K562 (cell line): Measurements from ENCODE around the gene SULT1A2. TPM values are rescaled to one million over a fixed set of nuclear protein-coding genes. Genes with fewer than 3 reads are reported as not detected.

Source experiments
- ERF ChIP-seq: fragments of 450-650 bp; formaldehyde crosslinking; IDR thresholded peaks from 2 replicates; pipeline ENCODE4 v1.4.0; 2020; ENCODE audit warnings: mild to moderate bottlenecking, mixed read lengths
- GABPB2 ChIP-seq: fragments of 250-450 bp; sonication (Bioruptor Pico); conservative IDR thresholded peaks from 2 replicates; pipeline ENCODE4 v1.5.1; 2021; ENCODE audit warnings: mild to moderate bottlenecking
- HLTF ChIP-seq: fragments of 450-650 bp; IDR thresholded peaks from 2 replicates; pipeline ENCODE4 v1.6.1; 2016
- KDM5B ChIP-seq: fragments of 200-600 bp; sonication (generic); IDR thresholded peaks from 2 replicates; pipeline ENCODE4 v1.6.1; 2012; ENCODE audit warnings: low read depth, mild to moderate bottlenecking, moderate library complexity, low read length, control low read depth, inconsistent platforms; ENCODE audit not compliant: insufficient replicate concordance
- LEF1 ChIP-seq: fragments of 450-650 bp; IDR thresholded peaks from 2 replicates; pipeline ENCODE4 v1.6.1; 2016; ENCODE audit warnings: mild to moderate bottlenecking
- MAFG ChIP-seq: fragments of 450-650 bp; conservative IDR thresholded peaks from 2 replicates; pipeline ENCODE4 v1.6.1; 2016; ENCODE audit warnings: missing genetic modification characterization, missing compliant biosample characterization
- MIER1 ChIP-seq: fragments of 450-650 bp; IDR thresholded peaks from 2 replicates; pipeline ENCODE4 v1.6.1; 2016; ENCODE audit warnings: antibody characterized with exemption, mild to moderate bottlenecking, low read depth
- NR2C2 ChIP-seq, 2 experiments: fragments of 200-800 bp in 1 of 2; sonication (Bioruptor generic) in 1 of 2; sonication (generic) in 1 of 2; formaldehyde crosslinking in 1 of 2; IDR thresholded peaks; 2 replicates each; pipeline versions ENCODE4 v1.6.1 to v1.8.0; 2016 to 2022; ENCODE audit warnings: mild to moderate bottlenecking in 1 of 2, missing compliant biosample characterization in 1 of 2, missing genetic modification characterization in 1 of 2, missing genetic modification reagents in 1 of 2
- PML ChIP-seq: IDR thresholded peaks from 2 replicates; pipeline ENCODE4 v1.6.1; 2012; ENCODE audit warnings: low read length, inconsistent platforms
- POLR2A ChIP-seq: fragments of 450-650 bp; conservative IDR thresholded peaks from 2 replicates; pipeline ENCODE4 v1.6.1; 2016
- POLR2G ChIP-seq: fragments of 200-400 bp; formaldehyde crosslinking; IDR thresholded peaks from 2 replicates; pipeline ENCODE4 v1.6.1; 2017; ENCODE audit warnings: low read depth, mild to moderate bottlenecking, antibody characterized with exemption, low read length, moderate library complexity
- RUNX1 ChIP-seq: sonication (generic); IDR thresholded peaks from 2 replicates; pipeline ENCODE4 v1.6.1; 2016; ENCODE audit warnings: antibody characterized with exemption, low read depth
- SAP30 ChIP-seq: fragments of 200-600 bp; sonication (generic); IDR thresholded peaks from 2 replicates; pipeline ENCODE4 v1.6.1; 2012; ENCODE audit warnings: borderline replicate concordance, low read depth, mild to moderate bottlenecking, moderate library complexity, low read length, control low read depth, inconsistent platforms; ENCODE audit not compliant: insufficient read depth, poor library complexity, severe bottlenecking
- ZFX ChIP-seq: sonication (generic); formaldehyde crosslinking; IDR thresholded peaks from 2 replicates; pipeline ENCODE4 v1.8.0; 2022; ENCODE audit warnings: mild to moderate bottlenecking, missing genetic modification reagents, moderate library complexity
- ZNF134 ChIP-seq: fragments of 250-450 bp; sonication (Bioruptor Pico); conservative IDR thresholded peaks from 2 replicates; pipeline ENCODE4 v1.4.0; 2020
- ZNF239 ChIP-seq: fragments of 250-450 bp; sonication (Bioruptor Pico); IDR thresholded peaks from 2 replicates; pipeline ENCODE4 v1.4.0; 2020; ENCODE audit warnings: mild to moderate bottlenecking
- ZNF316 ChIP-seq: fragments of 450-650 bp; IDR thresholded peaks from 2 replicates; pipeline ENCODE4 v1.6.1; 2016
- ZSCAN29 ChIP-seq: fragments of 450-650 bp; IDR thresholded peaks from 2 replicates; pipeline ENCODE4 v1.6.1; 2017
- polyA plus RNA-seq, 8 experiments: library from polyadenylated mRNA; depleted of rRNA in 4 of 8; stranded (reverse) in 5 of 8; unstranded in 3 of 8; fragments of >200 nt; fragmentation: Nextera tagmentation in 2 of 8; fragmentation: Illumina TruSeq in 1 of 8; extraction: Ambion mirVana in 2 of 8; extraction: Trizol in 1 of 8; gene quantifications; 2 replicates each; pipeline versions ENCODE4 v1.2.1 to v1.2.3, GENCODE V29; 2011 to 2014; ENCODE audit warnings: inconsistent platforms in 1 of 8, missing spikeins in 1 of 8
- total RNA-seq, 7 experiments: library from RNA; depleted of rRNA in 6 of 7; stranded (reverse); fragments of >200 nt in 6 of 7; fragmentation: Illumina TruSeq in 2 of 7; extraction: Trizol in 2 of 7; gene quantifications; 2 replicates each; pipeline versions ENCODE4 v1.2.1 to v1.2.3, GENCODE V29; 2011 to 2021; ENCODE audit warnings: low replicate concordance in 1 of 7
- TF ChIP-seq, protein P1 (sequence below), 2 experiments: IDR thresholded peaks in 1 of 2; conservative IDR thresholded peaks in 1 of 2; 2 replicates each; pipeline ENCODE4 v1.6.1; 2016; ENCODE audit warnings: low read depth in 2 of 2, mild to moderate bottlenecking in 1 of 2, missing compliant biosample characterization in 1 of 2, missing genetic modification characterization in 1 of 2, moderate library complexity in 1 of 2
- TF ChIP-seq, protein P2 (sequence below), 2 experiments: fragments of 450-650 bp in 1 of 2; sonication (generic) in 1 of 2; formaldehyde crosslinking in 1 of 2; IDR thresholded peaks in 1 of 2; conservative IDR thresholded peaks in 1 of 2; 2 replicates each; pipeline versions ENCODE4 v1.6.1 to v1.8.1; 2016 to 2023; ENCODE audit warnings: mild to moderate bottlenecking in 2 of 2, moderate library complexity in 2 of 2, inconsistent platforms in 1 of 2, missing genetic modification reagents in 1 of 2
- TF ChIP-seq, protein P3 (sequence below): fragments of 250-450 bp; sonication (Bioruptor Pico); IDR thresholded peaks from 2 replicates; pipeline ENCODE4 v1.5.0; 2022; ENCODE audit warnings: mild to moderate bottlenecking

Gene SULT1A2
- total and polyA plus RNA-seq, 9 of the 15 experiments (the other 6 are each of a cell fraction or from before 2014, with no cell fraction given), result 0.73 to 3.2 (median 1.7) TPM

DNA sequence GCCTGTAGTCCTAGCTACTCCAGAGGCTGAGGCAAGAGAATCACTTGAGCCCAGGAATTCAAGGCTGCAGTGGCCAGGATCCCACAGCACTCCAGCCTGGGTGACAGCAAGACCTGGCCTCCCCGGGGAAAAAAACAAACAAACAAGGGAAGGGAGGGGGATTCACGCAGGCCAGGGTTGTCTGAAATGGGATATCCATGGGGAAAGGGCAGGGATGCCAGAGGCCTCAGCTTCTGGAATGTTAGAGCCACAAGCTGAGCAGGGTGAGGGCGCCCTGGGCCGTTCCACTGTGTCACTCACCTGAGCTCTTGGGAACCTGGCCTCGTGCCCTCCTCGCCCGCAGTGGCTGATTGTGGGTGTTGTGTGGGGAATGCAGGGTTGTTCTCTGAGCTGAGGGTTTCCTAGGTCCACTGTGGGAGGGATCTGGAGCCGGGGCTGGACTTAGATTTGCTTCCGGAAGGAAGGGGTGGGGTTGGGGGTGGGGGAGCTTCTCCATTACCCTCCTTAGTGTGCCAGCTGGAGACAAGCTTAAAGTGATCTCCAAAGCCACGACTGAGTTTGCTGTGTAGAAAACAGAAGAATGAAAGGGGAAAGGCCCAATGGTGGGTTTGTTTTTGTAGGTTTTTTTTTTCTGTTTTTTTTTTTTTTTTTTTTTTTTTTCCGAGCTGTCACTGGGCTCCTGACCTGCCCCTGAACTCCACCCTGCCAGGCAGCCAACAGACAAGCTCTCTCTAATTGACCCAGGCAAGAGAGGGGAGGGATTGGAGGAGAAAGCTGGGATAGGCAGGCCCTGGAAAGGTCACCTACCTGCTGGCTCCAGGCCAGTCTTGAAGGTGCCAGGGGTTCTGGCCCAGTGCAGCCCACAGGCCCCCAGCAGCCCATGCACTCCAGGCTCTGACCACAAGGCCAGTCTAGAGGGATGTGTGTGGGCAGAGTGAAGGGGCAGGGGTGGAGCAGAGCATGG, 13.1 kb upstream of the SULT1A2 start, which contains the start of gene SULT1A1 (continued):
- TF ChIP-seq MAFG (tag) (peak; percentile 22; the same call in 1 of the 2 replicates), KDM5B (peak; percentile 40), PML (no peak), SAP30 (no peak), ERF (CRISPR knock-in tag) (no peak), HLTF (no peak), POLR2G (peak; percentile 45), ZNF316 (no peak), NR2C2 (CRISPR knock-in tag; IDR thresholded peaks at IDR 0.05) (no peak), NR2C2 (tag; IDR thresholded peaks at IDR 0.05) (peak; percentile 49; the same call in 1 of the 2 replicates), POLR2A (peak; percentile 40; the same call in 1 of the 2 replicates), ZSCAN29 (no peak), GABPB2 (CRISPR knock-in tag) (no peak), ZNF239 (CRISPR knock-in tag) (no peak), ZFX (CRISPR knock-in tag) (peak; percentile 33; the same call in 1 of the 2 replicates), RUNX1 (no peak), LEF1 (no peak), ZNF134 (CRISPR knock-in tag) (no peak), MIER1 (no peak)
- TF ChIP-seq, protein P1, sequence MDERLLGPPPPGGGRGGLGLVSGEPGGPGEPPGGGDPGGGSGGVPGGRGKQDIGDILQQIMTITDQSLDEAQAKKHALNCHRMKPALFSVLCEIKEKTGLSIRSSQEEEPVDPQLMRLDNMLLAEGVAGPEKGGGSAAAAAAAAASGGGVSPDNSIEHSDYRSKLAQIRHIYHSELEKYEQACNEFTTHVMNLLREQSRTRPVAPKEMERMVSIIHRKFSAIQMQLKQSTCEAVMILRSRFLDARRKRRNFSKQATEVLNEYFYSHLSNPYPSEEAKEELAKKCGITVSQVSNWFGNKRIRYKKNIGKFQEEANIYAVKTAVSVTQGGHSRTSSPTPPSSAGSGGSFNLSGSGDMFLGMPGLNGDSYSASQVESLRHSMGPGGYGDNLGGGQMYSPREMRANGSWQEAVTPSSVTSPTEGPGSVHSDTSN (CRISPR knock-in tag; IDR thresholded peaks at IDR 0.05; ENCODE audit: low read depth), result no peak
- TF ChIP-seq, protein P1 (tag; conservative IDR thresholded peaks at IDR 0.05; ENCODE audit: low read depth), result no peak
- TF ChIP-seq, protein P2, sequence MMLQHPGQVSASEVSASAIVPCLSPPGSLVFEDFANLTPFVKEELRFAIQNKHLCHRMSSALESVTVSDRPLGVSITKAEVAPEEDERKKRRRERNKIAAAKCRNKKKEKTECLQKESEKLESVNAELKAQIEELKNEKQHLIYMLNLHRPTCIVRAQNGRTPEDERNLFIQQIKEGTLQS (IDR thresholded peaks at IDR 0.05), result no peak
- TF ChIP-seq, protein P2 (CRISPR knock-in tag; conservative IDR thresholded peaks at IDR 0.05), result no peak
- TF ChIP-seq, protein P3, sequence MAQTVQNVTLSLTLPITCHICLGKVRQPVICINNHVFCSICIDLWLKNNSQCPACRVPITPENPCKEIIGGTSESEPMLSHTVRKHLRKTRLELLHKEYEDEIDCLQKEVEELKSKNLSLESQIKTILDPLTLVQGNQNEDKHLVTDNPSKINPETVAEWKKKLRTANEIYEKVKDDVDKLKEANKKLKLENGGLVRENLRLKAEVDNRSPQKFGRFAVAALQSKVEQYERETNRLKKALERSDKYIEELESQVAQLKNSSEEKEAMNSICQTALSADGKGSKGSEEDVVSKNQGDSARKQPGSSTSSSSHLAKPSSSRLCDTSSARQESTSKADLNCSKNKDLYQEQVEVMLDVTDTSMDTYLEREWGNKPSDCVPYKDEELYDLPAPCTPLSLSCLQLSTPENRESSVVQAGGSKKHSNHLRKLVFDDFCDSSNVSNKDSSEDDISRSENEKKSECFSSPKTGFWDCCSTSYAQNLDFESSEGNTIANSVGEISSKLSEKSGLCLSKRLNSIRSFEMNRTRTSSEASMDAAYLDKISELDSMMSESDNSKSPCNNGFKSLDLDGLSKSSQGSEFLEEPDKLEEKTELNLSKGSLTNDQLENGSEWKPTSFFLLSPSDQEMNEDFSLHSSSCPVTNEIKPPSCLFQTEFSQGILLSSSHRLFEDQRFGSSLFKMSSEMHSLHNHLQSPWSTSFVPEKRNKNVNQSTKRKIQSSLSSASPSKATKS (CRISPR knock-in tag), result no peak
